Measurements from ENCODE around the gene SGSM2.

Gene SGSM2

DNA sequence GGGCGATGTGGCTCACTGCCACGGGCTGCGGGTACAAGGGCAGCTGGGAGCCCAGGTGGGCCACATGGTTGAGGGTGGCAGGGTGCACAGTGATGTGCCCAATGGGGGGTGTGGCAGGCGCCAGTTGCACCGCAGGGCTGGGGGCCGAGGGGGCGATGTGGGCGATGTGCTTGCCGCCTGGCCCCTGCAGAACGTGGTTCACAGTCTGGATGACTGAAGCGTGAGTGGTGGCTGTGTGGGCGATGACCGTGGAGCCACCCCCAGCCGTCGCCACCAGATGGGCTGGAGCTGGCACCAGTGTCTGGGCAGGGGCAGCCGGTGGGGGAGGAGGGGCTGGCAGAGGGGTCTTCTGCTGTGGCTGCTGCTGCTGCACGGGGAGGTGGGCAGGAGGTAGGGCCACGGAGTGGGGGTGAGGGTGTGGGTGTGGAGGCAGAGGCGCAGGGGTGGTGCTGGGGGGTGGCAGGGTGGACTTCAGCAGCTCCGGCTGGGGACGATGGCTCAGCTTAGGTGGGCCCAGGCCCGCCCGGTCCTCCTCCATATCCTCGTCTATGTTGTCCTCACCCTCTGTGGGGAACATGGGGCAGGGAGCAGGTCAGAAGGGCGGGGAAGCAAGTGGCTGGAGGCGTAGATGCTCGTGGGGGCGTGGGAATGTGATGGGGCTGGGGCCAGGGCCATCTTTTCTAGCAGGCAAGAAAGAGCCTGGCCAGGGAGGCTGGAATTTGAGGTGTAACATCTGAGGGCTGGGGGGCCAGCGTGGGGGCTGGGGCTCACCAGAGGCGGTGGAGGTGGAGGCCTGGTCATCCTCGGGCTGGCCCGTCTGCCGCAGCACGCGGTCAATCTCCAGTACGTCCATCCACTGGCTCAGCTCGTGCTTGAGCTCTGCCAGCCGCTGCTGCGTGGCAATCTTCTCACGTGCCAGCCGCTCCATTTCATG is 50.1 kb downstream of the SGSM2 start:
- no peak for DNase-seq

DNA sequence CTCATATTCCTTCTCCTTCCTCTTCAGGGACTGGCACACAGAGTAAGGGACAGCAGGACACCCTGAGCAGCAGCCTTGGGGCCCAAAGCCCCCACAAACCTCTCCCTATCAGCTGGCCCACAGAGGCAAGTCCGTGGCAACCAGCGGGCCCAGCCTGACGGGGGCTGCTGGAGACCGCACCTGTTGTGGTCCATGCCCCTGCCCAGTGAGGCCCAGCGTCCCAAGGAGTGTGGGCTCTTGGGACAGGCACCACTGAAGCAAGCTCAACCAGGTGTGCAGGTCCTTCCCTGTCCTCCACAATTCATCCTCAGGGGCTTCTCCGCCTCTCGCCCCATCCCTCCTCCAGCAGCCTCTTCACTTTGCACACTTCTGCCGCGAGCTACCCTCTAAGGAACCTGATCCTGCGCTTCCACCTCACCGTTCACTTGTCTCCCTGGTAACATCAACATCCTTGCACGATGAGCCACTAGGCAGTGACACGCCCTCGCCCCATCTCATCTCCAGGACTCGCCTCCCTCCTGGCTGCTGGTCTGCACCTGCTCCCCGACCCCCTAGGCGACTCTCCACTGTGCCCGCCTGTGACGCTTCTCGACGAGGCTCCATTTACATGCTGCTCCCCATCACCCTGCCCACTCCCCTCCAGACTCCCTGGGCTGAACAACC is 50.9 kb downstream of the SGSM2 start:
- DNase-seq: no peak

DNA sequence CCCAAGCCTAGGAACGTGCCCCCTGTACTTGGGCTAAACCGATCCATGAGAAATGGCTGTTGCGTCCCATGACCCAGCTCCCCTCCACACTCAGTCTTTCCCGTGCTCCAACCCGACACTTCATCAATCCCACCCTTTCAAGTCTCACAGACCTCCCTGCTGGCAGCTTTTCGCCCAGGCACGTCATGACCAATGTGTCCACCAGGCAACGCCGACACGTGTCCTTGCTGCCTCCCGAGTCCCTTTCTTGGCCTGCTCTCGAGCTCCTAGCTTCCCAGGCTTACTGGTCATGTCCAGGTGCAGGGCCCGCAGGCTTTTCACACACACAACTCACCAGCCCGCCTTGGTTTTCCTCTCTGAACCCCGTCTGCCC is 51.4 kb downstream of the SGSM2 start:
- no peak for DNase-seq

DNA sequence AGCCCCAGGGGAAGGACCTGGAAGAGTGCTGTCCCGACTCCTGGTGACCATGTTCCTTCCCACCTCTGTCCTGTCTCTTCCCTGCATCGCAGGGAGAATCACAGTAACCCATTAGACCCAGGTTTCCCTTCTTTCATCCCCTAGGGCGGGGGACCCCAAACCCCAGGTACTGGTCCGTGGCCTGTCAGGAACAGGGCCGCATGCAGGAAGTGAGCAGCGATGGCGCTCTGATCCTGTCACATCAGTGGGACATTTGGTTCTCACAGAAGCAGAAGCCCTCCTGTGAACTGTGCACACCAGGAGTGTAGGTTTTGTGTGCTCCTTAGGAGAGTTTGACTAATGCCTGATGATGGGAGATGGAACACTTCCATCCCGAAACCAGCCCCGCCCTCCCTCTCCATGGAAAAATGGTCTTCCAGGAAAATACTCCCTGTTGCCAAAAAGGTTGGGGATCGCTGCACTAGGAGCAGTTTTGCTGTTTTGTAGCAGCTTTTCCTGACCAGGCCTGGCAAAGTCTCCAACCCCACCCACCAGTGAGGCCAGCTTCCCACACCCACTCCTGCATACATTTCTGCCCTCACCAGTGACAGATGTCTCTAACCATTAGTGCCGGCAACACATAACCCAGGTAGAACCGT is 53.0 kb downstream of the SGSM2 start:
- peak; percentile 85 for DNase-seq

DNA sequence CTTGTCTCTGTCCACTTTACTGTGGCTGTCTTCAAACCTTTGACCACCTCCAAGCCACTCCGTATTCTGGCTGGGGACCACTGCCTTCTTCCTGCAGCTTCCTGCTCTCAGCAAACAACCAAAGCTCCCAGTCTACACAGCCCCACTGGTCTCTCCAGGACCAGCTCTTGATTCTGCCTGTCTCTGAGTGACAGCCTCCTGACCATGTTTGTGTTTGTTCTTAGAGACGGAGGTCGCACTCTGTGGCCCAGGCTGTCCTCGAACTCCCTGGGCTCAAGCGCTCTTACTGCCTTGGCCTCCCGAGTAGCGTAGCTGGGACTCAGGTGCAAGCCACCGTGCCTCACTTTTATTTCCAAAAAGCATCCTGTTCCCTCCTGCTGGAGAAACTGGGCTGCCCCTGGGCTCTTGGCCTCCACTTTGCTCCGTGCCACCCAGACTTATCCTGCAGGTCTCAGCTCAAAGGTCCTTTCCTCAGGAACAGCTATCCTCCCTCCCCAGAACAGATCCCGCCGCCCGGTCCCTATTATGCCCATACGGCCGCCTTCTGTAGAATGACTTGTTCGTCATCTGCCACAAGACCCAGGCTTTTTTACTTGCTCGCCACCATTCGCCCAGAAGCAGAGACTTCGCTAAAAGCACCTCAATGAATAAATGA is 54.4 kb downstream of the SGSM2 start:
- no peak for DNase-seq

DNA sequence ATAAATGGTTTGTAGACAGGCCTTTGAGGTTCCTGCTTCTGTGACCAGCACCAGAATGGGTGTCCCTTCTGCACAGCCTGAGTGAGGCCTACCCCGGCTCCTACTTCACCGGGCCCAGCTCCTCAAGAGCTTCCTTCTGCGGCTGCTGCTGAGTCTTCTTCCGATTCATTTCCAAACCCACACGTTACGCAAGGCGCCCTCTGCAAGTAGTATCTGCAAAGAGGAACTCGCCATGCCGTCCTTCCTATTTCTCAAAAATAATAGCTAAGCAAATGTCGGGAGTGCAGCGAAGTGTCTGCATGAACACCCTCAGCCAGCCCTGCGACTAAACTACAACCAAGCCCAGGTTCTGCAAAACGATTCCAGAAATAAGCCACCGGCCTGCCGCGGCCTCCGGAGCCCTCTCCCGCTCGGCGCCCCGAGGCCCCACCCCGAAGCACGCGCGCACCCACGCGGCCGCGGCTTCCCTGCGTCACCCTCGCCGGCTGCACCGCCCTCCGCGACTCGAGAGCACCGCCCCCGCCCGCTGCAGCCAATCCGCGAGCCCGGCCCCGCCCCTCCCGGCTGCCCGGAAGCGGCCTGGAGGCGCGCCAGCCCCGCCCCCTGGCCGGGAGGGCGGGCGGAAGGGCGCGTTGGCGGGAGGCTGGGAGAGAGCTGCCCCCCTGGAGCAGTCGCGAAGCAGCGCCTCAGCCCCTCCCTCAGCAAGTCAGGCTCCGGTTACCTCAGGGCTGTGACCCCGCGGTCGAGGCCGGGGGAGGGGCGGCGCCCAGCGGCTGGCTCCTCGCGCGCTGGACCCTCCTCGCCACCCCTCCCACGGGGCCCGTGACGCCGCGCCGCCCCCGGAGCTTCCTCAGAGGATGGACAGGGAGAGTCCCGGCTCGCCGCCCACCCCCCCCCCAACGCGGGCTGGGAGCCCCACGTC is 55.2 kb downstream of the SGSM2 start:
- DNase-seq: peak; percentile 97

DNA sequence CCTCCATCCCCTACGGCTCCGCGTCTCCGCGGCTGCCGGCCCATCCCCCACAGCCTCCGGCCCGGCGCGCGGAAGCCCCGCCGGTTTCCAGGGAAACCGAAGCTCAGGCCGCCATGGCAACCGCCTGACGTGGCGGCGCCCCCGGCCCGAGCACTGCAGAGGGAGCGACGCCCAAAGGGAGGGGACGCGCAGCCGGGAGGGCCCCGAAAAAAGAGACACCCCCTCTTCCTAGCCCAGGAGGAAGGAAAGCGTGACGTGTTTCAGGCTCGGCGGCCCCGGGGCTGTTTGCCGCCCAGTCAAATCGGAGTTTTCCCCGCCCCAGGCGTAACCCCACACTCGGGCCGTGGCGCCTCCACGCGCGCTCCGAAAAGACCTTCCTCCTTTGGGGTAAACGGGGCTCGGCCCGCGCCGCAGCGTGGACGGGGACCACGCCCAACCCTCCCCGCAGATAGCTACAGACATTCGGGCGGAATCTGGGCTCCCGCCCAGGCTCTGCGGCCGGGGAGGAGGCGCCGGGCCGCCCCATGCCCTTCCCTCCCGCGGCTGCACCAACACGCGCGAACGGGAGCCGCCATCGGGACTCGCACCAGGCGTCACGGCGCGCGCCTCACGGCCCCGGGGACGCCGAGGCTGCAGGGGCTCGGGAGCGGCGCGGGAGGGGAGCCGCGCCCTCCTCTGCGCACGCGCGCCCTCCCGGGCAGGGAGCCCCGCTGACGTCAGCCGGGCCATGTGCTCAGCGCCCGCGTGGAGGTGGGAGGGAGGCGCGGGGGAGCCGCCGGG is 56.1 kb downstream of the SGSM2 start:
- peak; percentile 92 for DNase-seq

DNA sequence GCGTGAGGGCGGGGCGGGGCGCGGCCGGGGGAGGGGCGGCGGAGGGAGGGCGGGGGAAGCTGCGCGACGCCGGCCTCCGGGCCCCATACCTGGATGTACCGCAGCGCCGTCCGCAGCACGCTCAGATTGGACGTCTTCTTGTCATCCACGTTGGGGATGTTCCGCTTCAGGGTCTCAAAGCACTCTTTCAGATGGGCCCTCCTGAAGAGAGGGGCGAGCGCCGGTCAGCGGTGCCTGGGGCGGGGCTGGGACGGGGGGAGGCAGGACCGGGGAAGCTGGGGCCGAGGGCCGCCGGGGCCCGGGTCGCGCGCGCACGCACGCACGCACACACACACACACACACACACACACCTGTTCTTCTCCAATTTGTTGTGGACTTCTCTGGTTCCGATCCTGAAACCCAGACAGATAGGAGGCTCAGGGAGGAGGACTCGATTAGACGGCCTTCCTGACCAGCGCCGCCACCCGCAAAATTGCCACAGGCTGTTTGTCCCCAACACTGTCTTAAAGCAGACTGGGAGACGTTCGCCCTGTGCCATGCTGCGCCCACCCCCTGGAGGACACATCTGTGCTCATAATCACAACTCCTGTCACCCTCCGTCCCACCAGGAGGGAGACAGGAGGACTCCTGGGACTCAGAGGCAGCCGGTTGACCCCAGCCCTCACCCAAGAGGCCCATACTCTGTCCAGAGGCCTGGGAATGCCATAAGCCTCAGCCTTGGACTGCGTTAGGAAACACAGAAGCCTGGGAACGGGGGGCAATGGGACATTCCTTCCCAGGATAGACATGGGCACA is 56.9 kb downstream of the SGSM2 start:
- DNase-seq: no peak

DNA sequence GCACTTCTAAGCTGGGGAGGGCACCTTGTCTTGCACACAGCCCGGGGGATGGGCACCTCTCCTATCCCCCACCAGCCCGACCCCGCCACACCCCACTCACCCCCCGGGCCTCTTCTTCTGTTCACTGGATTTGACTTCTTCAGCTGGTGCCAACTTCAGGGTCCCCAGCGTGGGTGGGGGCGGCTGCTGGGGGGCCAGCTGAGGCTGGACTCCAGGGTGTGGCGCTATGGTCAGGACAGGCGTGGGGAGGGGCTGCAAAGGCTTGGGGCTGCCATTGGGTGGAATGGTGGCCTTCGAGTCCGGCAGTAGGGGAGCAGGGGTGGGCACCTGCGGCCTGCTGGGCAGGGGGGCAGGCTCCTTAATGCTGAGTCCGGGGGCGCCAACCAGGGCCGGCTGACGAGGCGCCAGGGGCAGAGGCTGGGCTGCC is 57.5 kb downstream of the SGSM2 start:
- no peak for DNase-seq

DNA sequence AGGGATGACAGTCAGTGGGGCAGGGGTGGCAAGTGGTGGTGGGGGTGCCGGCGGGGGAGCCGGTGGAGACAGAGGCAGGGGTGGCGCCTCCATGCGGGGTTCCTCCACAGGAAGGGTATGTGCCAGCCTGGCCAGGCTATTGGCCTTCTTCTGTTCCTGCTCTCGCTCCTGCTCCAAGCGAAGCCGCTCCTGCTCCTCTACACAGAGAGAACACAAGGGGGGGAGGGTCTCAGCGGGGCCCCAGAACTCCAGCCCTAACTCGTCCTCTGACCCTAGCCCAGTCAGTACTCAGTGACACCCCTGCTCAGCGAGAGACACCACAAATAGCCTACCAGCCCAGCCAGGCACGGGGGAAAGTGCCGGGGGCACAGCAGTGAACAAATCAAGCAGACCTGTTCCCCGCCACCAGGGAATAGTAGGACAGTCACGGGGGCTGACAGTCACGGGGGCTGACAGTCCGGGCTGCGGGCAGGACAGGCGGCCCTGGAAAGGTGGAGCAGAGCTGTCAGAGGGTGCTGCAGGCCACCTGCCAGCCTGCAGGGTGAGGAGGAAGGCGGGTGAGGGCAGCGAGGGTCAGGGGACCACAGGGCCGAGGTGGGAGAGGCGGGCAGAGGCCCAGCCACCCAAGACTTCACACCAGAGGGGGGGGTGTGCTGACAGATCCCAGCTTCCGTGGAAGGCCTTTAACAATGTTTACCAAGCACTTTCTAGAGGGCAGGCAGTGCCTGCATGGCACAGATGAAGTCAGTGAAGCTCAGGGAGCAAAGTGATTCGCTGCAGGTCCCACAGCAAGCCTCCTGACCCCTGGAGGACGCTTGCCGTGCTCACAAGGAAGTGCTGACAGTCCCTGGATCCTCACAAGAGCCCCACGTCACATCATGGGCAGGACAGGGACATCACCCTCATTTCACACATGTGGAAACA is 58.2 kb downstream of the SGSM2 start:
- no peak for DNase-seq

DNA sequence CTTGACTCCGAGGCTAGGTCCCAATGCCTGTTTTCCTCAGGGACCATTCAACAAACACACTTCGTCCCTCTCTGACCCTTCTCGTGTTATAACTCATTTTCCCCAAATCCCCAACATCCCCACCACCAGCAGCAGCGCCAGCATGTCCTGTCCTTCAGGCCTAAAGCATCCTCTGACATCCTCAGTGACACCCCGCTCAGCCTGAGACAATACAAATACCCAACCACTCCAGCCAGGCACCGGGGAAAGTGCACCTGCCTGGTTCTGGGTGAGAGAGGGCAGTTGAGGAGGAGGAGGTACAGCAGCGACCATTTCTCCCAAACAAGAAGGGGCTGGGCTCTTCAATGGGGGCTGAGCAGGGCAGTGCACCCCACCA is 58.9 kb downstream of the SGSM2 start:
- no peak for DNase-seq

DNA sequence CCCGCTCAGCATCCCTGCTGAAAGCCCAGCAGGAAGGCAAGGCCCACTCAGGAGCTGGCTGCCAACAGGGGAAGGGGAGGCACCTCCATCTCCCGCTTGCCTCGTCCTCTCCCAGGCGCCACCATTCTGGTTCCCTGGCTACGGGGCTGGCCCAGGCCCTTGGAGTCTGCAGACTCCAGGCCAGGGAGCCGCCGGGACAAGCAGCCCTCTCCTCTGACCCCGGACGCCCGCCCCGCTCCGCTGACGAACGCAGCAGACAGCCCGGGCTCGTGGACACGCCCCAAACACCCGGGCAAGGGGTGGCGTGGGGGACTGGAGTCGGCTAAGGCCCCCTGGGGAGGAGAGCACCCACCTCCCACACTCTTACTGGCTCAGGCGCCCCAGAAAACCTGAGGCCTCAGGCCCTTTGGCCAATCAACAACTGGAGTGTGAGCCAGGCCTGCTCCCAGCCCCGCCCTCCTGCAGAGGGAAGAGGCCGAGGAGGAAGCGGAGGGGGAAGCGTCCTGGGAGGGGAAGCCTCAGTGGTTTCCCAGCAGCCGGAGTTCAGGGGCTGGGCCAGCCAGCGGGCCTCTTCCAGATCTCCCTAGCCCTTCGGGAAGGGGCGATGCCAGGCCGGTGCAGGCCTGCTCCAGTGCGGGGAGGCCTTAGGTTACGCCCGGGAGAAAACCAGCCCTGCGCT is 59.4 kb downstream of the SGSM2 start:
- peak; percentile 94 for DNase-seq

DNA sequence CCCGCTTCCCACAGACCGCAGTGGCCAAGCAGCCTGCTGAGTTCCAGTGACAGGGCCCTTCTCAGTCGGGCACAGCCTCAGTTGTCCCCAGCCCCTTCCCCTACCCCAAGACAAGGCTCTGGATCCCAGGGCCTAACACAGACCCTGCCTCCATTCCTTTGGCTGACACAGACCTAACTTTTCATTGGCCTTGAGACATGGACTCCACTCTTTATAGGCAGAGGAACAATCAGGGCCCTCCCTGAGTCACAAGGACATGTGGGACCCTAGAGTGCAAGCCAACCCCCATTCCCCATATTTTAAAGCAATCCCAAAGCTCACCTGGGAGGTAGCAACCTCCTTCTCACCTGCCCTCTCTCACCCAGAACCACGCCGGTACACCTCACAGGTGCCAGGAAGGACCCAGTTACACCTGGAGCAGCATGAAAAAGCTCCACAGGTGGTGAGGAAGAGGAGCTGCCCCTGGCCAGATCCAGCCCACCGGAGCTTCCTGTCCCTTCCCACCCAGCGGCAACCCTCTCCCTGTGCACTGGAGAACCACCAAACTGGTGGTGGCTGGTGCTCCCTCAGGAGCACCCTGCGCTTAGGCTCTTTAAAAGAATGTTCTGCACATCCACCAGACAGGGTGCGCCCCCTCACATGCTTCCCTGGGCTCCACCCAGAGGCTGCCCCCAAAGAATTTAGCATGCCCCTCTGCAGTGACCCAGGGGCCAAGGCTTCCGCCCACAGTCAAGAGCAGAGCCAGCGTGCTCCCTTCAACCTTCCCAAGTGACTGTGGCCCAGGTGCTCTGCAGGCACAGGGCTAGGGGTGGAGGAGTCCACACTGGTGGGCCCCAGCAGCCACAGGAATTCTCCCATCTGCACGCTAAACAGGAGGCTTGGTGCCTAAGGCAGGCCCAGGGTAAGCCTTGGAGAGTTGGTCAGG is 60.2 kb downstream of the SGSM2 start:
- DNase-seq: no peak

DNA sequence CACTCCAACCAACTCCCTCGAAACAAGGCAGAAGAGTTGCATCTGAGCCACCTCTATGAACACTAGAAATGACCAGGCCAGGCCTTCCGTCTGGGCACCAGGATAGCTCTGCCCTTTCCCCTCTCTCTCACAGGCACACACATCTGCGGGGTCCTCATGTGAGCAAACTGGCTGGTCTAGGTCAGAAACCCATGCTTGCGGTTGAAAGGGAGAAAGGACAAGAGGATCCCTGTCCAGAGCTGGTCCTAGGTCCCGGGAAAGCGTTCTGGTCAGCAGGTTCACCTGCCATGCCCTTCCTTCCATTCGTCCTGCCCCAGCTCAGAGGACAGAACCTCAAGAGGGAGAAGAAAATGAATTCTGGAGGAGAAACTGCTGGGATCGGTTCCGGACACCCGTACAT is 60.9 kb downstream of the SGSM2 start:
- no peak for DNase-seq

DNA sequence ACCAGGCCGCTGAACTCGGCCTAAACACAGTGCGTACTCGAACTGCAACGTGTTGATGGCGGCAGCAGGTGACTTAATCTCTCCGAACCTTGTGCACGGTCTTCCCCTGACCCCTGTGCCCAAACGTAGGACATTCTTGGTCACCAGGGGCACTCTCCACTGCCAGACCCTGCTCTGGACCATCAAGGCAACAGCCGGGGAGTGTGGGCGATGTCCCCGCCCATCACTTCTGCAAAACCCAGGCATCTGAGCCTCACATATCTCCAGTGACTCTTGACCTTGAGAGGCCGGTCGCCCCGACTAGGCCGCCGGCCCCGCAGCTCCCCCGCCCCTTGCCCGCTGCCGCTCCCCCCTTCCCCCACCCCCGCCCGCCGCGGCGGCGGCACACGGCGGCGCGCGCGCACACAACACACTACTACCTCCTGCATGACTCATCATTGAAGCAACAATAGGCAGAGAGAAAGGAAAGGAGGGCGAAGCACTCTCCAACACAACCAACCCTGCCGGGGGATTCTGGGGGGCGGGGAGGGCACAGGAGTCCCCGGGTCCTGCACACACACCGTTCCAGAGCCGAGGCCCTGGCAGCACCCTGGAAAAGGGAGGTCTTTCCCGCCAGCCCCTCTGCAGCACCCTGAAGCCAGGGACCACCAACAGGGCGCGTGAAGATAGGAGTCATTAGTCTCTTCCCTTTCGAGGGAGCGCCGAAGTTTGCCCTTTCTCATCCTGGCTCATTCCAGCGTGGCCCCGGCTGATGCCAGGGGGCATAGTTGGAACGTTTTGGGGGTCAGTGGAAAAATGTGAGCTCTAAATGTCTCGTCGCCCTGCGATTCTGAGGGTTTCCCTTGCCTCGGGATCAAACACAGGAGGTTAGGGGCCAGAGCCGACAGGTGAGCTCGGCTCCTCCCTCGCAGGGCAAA is 61.6 kb downstream of the SGSM2 start:
- DNase-seq: peak; percentile 72
